CD14-positive monocyte (primary cell): ENCODE measurements around the gene CFAP91. TPM values are rescaled to one million over a fixed set of nuclear protein-coding genes. Genes with fewer than 3 reads are reported as not detected.
A peak's percentile ranks its signal among the peaks of the same experiment; 100 is the strongest.

Experiments used
- DNase-seq, 3 donors: peaks; one replicate each; pipeline ENCODE4 v3.0.0-alpha.2; 2011 to 2022
- H2AFZ ChIP-seq: 2 replicates; pipeline ENCODE4 v1.6.0; 2012; ENCODE audit warnings: mild to moderate bottlenecking, low read depth, low read length, inconsistent platforms; ENCODE audit not compliant: insufficient read depth, poor library complexity, severe bottlenecking
- H3K27ac ChIP-seq, 2 donors: 1 replicate in 1 of 2; 2 replicates in 1 of 2; pipeline ENCODE4 v1.5.1; 2012 to 2013; ENCODE audit warnings: low read length in 2 of 2, control low read depth in 1 of 2, inconsistent platforms in 1 of 2, low read depth in 1 of 2, mild to moderate bottlenecking in 1 of 2
- H3K27me3 ChIP-seq, 2 donors: one replicate each; pipeline versions ENCODE4 v1.6.0 to v1.6.1; 2011 to 2013; ENCODE audit warnings: low read length in 2 of 2; ENCODE audit not compliant: control insufficient read depth in 2 of 2, insufficient read depth in 2 of 2
- H3K36me3 ChIP-seq, 2 donors: replicated peaks in 1 of 2; 1 replicate in 1 of 2; 2 replicates in 1 of 2; pipeline versions ENCODE4 v1.5.1 to v1.6.1; 2012 to 2013; ENCODE audit warnings: low read length in 2 of 2, control low read depth in 1 of 2, inconsistent platforms in 1 of 2, mild to moderate bottlenecking in 1 of 2; ENCODE audit not compliant: insufficient read depth in 2 of 2, control insufficient read depth in 1 of 2
- H3K4me1 ChIP-seq, 2 donors: 1 replicate in 1 of 2; 2 replicates in 1 of 2; pipeline versions ENCODE4 v1.5.1 to v1.6.1; 2012 to 2013; ENCODE audit warnings: low read length in 2 of 2, control low read depth in 1 of 2, inconsistent platforms in 1 of 2, mild to moderate bottlenecking in 1 of 2, moderate library complexity in 1 of 2; ENCODE audit not compliant: insufficient read depth in 2 of 2, control insufficient read depth in 1 of 2
- H3K4me2 ChIP-seq: replicated peaks from 2 replicates; pipeline ENCODE3; 2012; ENCODE audit warnings: low read length, moderate library complexity, mild to moderate bottlenecking; ENCODE audit not compliant: poor library complexity, severe bottlenecking; ENCODE audit errors: extremely low read depth
- H3K4me3 ChIP-seq, 3 experiments: fragments of 200-600 bp in 1 of 3; sonication (generic) in 1 of 3; replicated peaks in 1 of 3; 1 replicate in 2 of 3; 2 replicates in 1 of 3; pipeline ENCODE4 v1.5.1; 2011 to 2013; ENCODE audit warnings: low read length in 3 of 3, mild to moderate bottlenecking in 3 of 3, control low read depth in 2 of 3, low read depth in 2 of 3, inconsistent platforms in 1 of 3, moderate library complexity in 1 of 3
- H3K79me2 ChIP-seq: 2 replicates; pipeline ENCODE4 v1.6.0; 2012; ENCODE audit warnings: mild to moderate bottlenecking, control low read depth, inconsistent platforms, low read length, moderate library complexity; ENCODE audit not compliant: insufficient read depth
- H3K9ac ChIP-seq: 2 replicates; pipeline ENCODE4 v1.6.0; 2017; ENCODE audit warnings: low read length, mild to moderate bottlenecking; ENCODE audit not compliant: insufficient read depth, poor library complexity, severe bottlenecking
- H3K9me3 ChIP-seq, 2 donors: replicated peaks in 1 of 2; 1 replicate in 1 of 2; 2 replicates in 1 of 2; pipeline versions ENCODE4 v1.5.1 to v1.6.1; 2012 to 2013; ENCODE audit warnings: low read length in 2 of 2, control low read depth in 1 of 2; ENCODE audit not compliant: control insufficient read depth in 1 of 2, insufficient read depth in 1 of 2
- H4K20me1 ChIP-seq: 2 replicates; pipeline ENCODE4 v1.6.0; 2012; ENCODE audit warnings: mild to moderate bottlenecking, low read length, control low read depth, moderate library complexity; ENCODE audit not compliant: insufficient read depth
- H3K27ac Mint-ChIP-seq, 7 donors: one replicate each; pipeline ENCODE4 v1.8.0; 2020; ENCODE audit warnings: mild to moderate bottlenecking in 7 of 7, mixed read lengths in 7 of 7, moderate library complexity in 6 of 7, inconsistent platforms in 2 of 7
- H3K27me3 Mint-ChIP-seq, 3 donors: one replicate each; pipeline ENCODE4 v1.8.0; 2021 to 2022; ENCODE audit warnings: low read depth in 3 of 3, mild to moderate bottlenecking in 3 of 3, mixed read lengths in 3 of 3, moderate library complexity in 3 of 3, inconsistent platforms in 1 of 3
- H3K36me3 Mint-ChIP-seq, 2 donors: one replicate each; pipeline ENCODE4 v1.8.0; 2020; ENCODE audit warnings: mixed read lengths in 2 of 2, inconsistent platforms in 1 of 2, mild to moderate bottlenecking in 1 of 2
- H3K4me1 Mint-ChIP-seq: one replicate; pipeline ENCODE4 v1.8.0; 2020; ENCODE audit warnings: mild to moderate bottlenecking, mixed read lengths
- H3K4me3 Mint-ChIP-seq, 2 donors: one replicate each; pipeline ENCODE4 v1.8.0; 2020; ENCODE audit warnings: mild to moderate bottlenecking in 2 of 2, mixed read lengths in 2 of 2, moderate library complexity in 1 of 2
- H3K9me3 Mint-ChIP-seq, 7 donors: one replicate each; pipeline ENCODE4 v1.8.0; 2020 to 2022; ENCODE audit warnings: mixed read lengths in 7 of 7, mild to moderate bottlenecking in 6 of 7, moderate library complexity in 6 of 7, inconsistent platforms in 2 of 7
- CTCF ChIP-seq: fragments of 200-600 bp; IDR thresholded peaks from one replicate; pipeline ENCODE4 v1.8.0; 2022; ENCODE audit warnings: antibody characterized with exemption, mild to moderate bottlenecking
- WGBS: methylation state at CpG from one replicate; pipeline ENCODE4 v1.1.5; 2013; ENCODE audit warnings: missing lambda C conversion rate; ENCODE audit not compliant: insufficient coverage; 5-methylcytosine and 5-hydroxymethylcytosine counted together
- intact Hi-C, 2 donors: fragments of 100-400 bp; cut with micrococcal nuclease; formaldehyde crosslinking; loops; one replicate each; pipeline versions ENCODE4 v1.15.0 to v1.15.1; 2023
- polyA plus RNA-seq, 3 donors: library from polyadenylated mRNA; depleted of rRNA in 1 of 3; unstranded in 2 of 3; stranded (reverse) in 1 of 3; fragments of 300-500 nt in 2 of 3; fragments of >200 nt in 1 of 3; fragmentation: Illumina TruSeq in 2 of 3; gene quantifications; 1 replicate in 2 of 3; 2 replicates in 1 of 3; pipeline ENCODE4 v1.2.3, GENCODE V29; 2012 to 2021

Gene CFAP91
- polyA plus RNA-seq, 3 donors = 0.14 TPM; not detected in 2

GRCh38 chr3:119700269-119700919, 2.4 kb upstream of the CFAP91 start:
- H2AFZ ChIP-seq = no peak overlapping the region
- peak overlapping the region; percentile 84 to 94 (median 92) for H3K27ac Mint-ChIP-seq
- H3K4me1 ChIP-seq = peaks cover 32 to 34% of the 10 kb centered on the region in 2 donors
- peaks cover 4 to 6% of the 10 kb centered on the region in 2 donors for H3K36me3 Mint-ChIP-seq
- no peaks in the 10 kb centered on the region for H3K79me2 ChIP-seq
- no peak overlapping the region for H3K4me2 ChIP-seq
- H3K4me3 Mint-ChIP-seq = peak overlapping the region in 1 of 2 donors; percentile 43
- peak overlapping the region; percentile 33 for H3K9ac ChIP-seq
- H3K27me3 Mint-ChIP-seq = peaks cover 2 to 16% (median 6%) of the 10 kb centered on the region in 3 donors
- H4K20me1 ChIP-seq = no peaks in the 10 kb centered on the region
- peak; percentile 84 to 96 (median 96) for DNase-seq
- H3K4me3 ChIP-seq = no peak overlapping the region
- H3K27ac ChIP-seq = peak overlapping the region; percentile 51 to 85
- peaks cover 4 to 6% of the 10 kb centered on the region in 2 donors for H3K27me3 ChIP-seq
- WGBS = 75% methylated on average over 4 of the region's 4 CpGs
- H3K9me3 Mint-ChIP-seq = peaks cover 5 to 10% (median 8%) of the 10 kb centered on the region in 7 donors
- H3K36me3 ChIP-seq = no peaks in the 10 kb centered on the region
- H3K4me1 Mint-ChIP-seq = peaks cover 28% of the 10 kb centered on the region
- H3K9me3 ChIP-seq = peaks cover 6 to 9% of the 10 kb centered on the region in 2 donors
- no peak for TF ChIP-seq CTCF
- intact Hi-C loops = loop anchor here in 1 of 2 donors (2.0 to 10.0 kb wide), 3 partner anchors 62 to 394 kb away; partner anchors contain the start of genes GSK3B and TMEM39A

GRCh38 chr3:119700920-119701734, 1.7 kb upstream of the CFAP91 start:
- Histone ChIP-seq H3K4me3 (peak overlapping the region in 1 of 3 experiments; percentile 28), H3K79me2 (no peaks in the 10 kb centered on the region), H2AFZ (no peak overlapping the region), H3K27ac (peak overlapping the region; percentile 51 to 85), H4K20me1 (no peaks in the 10 kb centered on the region), H3K4me1 (peaks cover 32 to 34% of the 10 kb centered on the region in 2 donors), H3K27me3 (peaks cover 4 to 6% of the 10 kb centered on the region in 2 donors), H3K36me3 (no peaks in the 10 kb centered on the region), H3K9me3 (peaks cover 6 to 9% of the 10 kb centered on the region in 2 donors), H3K9ac (no peak overlapping the region), H3K4me2 (no peak overlapping the region)
- peaks cover 2 to 18% (median 6%) of the 10 kb centered on the region in 3 donors for H3K27me3 Mint-ChIP-seq
- no peak overlapping the region for H3K4me3 Mint-ChIP-seq
- H3K4me1 Mint-ChIP-seq = peaks cover 28% of the 10 kb centered on the region
- DNase-seq = peak in 1 of 3 donors; percentile 10
- 78% methylated on average over 5 of the region's 22 CpGs for WGBS
- H3K9me3 Mint-ChIP-seq = peaks cover 5 to 10% (median 8%) of the 10 kb centered on the region in 7 donors
- intact Hi-C loops = loop anchor here in 1 of 2 donors (2.0 to 10.0 kb wide), 3 partner anchors 62 to 394 kb away; partner anchors contain the start of genes GSK3B and TMEM39A
- H3K36me3 Mint-ChIP-seq = peaks cover 4 to 6% of the 10 kb centered on the region in 2 donors
- peak overlapping the region; percentile 84 to 94 (median 92) for H3K27ac Mint-ChIP-seq
- TF ChIP-seq CTCF = no peak
